HCT116 (cell line): ENCODE results near the gene BLCAP.

Experiments
- CEBPB ChIP-seq: IDR thresholded peaks from 2 replicates; pipeline ENCODE4 v1.6.1; 2012; ENCODE audit warnings: low read depth
- EZH2phosphoT487 ChIP-seq: fragments of 200-600 bp; IDR thresholded peaks from 2 replicates; pipeline ENCODE4 v1.6.1; 2018; ENCODE audit warnings: antibody characterized with exemption, borderline replicate concordance
- POLR2A ChIP-seq: IDR thresholded peaks from 2 replicates; pipeline ENCODE4 v1.7.0; 2011; ENCODE audit warnings: borderline replicate concordance; ENCODE audit not compliant: insufficient read depth, insufficient read length; ENCODE audit errors: extremely low read depth
- POLR2AphosphoS5 ChIP-seq: IDR thresholded peaks from 2 replicates; pipeline ENCODE4 v1.6.1; 2011; ENCODE audit warnings: mild to moderate bottlenecking, low read depth, low read length, moderate library complexity
- RAD21 ChIP-seq: IDR thresholded peaks from 2 replicates; pipeline ENCODE4 v1.6.1; 2012; ENCODE audit warnings: low read depth, mild to moderate bottlenecking
- SP1 ChIP-seq: IDR thresholded peaks from 2 replicates; pipeline ENCODE4 v1.6.1; 2012; ENCODE audit warnings: low read depth
- ZNF274 ChIP-seq: fragments of 200-500 bp; sonication (Bioruptor generic); IDR thresholded peaks from 2 replicates; pipeline ENCODE4 v1.6.1; 2014; ENCODE audit warnings: mild to moderate bottlenecking, low read depth, low read length, inconsistent platforms
- TF ChIP-seq, protein P1 (sequence below), 3 experiments: fragments of 200-600 bp in 1 of 3; sonication (generic) in 1 of 3; IDR thresholded peaks in 2 of 3; conservative IDR thresholded peaks in 1 of 3; 2 replicates each; pipeline ENCODE4 v1.5.1; 2012 to 2017; ENCODE audit warnings: low read depth in 2 of 3, low read length in 2 of 3, antibody characterized with exemption in 1 of 3, borderline replicate concordance in 1 of 3, control low read depth in 1 of 3, mild to moderate bottlenecking in 1 of 3, mixed read lengths in 1 of 3, mixed run types in 1 of 3, moderate library complexity in 1 of 3; ENCODE audit not compliant: insufficient read depth in 1 of 3
- TF ChIP-seq, protein P2 (sequence below): IDR thresholded peaks from 2 replicates; pipeline ENCODE4 v1.6.1; 2012; ENCODE audit warnings: low read depth
- TF ChIP-seq, protein P3 (sequence below): IDR thresholded peaks from 2 replicates; pipeline ENCODE4 v1.6.1; 2012
- TF ChIP-seq, protein P4 (sequence below): IDR thresholded peaks from 2 replicates; pipeline ENCODE4 v1.6.1; 2011; ENCODE audit warnings: mild to moderate bottlenecking, low read length, moderate library complexity; ENCODE audit not compliant: insufficient replicate concordance; ENCODE audit errors: extremely low read depth
- TF ChIP-seq, protein P5 (sequence below): IDR thresholded peaks from 2 replicates; pipeline ENCODE4 v1.6.1; 2012

DNA sequence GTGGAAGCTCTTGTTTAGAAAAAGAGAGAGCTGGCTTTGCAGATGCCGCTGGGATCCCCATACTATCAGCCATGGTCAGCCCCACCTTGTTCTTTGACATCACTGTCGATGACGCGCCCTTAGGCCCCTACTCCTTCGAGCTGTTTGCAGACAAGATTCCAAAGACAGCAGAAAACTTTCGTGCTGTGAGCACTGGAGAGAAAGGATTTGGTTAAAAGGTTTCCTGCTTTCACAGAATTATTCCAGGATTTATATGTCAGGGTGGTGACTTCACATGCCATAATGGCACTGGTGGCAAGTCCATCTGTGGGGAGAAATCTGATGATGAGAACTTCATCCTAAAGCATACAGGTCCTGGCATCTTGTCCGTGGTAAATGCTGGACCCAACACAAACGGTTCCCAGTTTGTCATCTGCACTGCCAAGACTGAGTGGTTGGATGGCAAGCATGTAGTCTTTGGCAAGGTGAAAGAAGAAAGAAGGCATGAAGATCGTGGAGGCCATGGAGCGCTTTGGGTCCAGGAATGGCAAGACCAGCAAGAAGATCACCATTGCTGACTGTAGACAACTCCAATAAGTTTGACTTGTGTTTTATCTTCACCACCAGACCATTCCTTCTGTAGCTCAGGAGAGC, 2.4 kb upstream of the BLCAP start:
- TF ChIP-seq RAD21: no peak
- TF ChIP-seq ZNF274: no peak
- TF ChIP-seq, protein P1, sequence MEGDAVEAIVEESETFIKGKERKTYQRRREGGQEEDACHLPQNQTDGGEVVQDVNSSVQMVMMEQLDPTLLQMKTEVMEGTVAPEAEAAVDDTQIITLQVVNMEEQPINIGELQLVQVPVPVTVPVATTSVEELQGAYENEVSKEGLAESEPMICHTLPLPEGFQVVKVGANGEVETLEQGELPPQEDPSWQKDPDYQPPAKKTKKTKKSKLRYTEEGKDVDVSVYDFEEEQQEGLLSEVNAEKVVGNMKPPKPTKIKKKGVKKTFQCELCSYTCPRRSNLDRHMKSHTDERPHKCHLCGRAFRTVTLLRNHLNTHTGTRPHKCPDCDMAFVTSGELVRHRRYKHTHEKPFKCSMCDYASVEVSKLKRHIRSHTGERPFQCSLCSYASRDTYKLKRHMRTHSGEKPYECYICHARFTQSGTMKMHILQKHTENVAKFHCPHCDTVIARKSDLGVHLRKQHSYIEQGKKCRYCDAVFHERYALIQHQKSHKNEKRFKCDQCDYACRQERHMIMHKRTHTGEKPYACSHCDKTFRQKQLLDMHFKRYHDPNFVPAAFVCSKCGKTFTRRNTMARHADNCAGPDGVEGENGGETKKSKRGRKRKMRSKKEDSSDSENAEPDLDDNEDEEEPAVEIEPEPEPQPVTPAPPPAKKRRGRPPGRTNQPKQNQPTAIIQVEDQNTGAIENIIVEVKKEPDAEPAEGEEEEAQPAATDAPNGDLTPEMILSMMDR (IDR thresholded peaks at IDR 0.05 in 2 of 3, conservative IDR thresholded peaks at IDR 0.05 in 1 of 3; ENCODE audit: borderline replicate concordance in 1 of 3, insufficient read depth in 1 of 3, low read depth in 2 of 3, low read length in 2 of 3): no peak
- TF ChIP-seq SP1: no peak
- no peak for TF ChIP-seq POLR2AphosphoS5
- TF ChIP-seq, protein P2, sequence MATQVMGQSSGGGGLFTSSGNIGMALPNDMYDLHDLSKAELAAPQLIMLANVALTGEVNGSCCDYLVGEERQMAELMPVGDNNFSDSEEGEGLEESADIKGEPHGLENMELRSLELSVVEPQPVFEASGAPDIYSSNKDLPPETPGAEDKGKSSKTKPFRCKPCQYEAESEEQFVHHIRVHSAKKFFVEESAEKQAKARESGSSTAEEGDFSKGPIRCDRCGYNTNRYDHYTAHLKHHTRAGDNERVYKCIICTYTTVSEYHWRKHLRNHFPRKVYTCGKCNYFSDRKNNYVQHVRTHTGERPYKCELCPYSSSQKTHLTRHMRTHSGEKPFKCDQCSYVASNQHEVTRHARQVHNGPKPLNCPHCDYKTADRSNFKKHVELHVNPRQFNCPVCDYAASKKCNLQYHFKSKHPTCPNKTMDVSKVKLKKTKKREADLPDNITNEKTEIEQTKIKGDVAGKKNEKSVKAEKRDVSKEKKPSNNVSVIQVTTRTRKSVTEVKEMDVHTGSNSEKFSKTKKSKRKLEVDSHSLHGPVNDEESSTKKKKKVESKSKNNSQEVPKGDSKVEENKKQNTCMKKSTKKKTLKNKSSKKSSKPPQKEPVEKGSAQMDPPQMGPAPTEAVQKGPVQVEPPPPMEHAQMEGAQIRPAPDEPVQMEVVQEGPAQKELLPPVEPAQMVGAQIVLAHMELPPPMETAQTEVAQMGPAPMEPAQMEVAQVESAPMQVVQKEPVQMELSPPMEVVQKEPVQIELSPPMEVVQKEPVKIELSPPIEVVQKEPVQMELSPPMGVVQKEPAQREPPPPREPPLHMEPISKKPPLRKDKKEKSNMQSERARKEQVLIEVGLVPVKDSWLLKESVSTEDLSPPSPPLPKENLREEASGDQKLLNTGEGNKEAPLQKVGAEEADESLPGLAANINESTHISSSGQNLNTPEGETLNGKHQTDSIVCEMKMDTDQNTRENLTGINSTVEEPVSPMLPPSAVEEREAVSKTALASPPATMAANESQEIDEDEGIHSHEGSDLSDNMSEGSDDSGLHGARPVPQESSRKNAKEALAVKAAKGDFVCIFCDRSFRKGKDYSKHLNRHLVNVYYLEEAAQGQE: no peak
- TF ChIP-seq, protein P3, sequence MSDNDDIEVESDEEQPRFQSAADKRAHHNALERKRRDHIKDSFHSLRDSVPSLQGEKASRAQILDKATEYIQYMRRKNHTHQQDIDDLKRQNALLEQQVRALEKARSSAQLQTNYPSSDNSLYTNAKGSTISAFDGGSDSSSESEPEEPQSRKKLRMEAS: no peak
- TF ChIP-seq POLR2A: no peak
- no peak for TF ChIP-seq EZH2phosphoT487
- TF ChIP-seq CEBPB: no peak
- TF ChIP-seq, protein P4, sequence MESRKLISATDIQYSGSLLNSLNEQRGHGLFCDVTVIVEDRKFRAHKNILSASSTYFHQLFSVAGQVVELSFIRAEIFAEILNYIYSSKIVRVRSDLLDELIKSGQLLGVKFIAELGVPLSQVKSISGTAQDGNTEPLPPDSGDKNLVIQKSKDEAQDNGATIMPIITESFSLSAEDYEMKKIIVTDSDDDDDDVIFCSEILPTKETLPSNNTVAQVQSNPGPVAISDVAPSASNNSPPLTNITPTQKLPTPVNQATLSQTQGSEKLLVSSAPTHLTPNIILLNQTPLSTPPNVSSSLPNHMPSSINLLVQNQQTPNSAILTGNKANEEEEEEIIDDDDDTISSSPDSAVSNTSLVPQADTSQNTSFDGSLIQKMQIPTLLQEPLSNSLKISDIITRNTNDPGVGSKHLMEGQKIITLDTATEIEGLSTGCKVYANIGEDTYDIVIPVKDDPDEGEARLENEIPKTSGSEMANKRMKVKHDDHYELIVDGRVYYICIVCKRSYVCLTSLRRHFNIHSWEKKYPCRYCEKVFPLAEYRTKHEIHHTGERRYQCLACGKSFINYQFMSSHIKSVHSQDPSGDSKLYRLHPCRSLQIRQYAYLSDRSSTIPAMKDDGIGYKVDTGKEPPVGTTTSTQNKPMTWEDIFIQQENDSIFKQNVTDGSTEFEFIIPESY: no peak
- TF ChIP-seq, protein P5, sequence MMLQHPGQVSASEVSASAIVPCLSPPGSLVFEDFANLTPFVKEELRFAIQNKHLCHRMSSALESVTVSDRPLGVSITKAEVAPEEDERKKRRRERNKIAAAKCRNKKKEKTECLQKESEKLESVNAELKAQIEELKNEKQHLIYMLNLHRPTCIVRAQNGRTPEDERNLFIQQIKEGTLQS: no peak
